GM21717 (cell line): Measurements from ENCODE around the gene CKAP2L.

ENCODE experiments used
- ATAC-seq: cut with Tn5 transposase; IDR thresholded peaks from one replicate; pipeline ENCODE4 v1.9.1; 2021; ENCODE audit warnings: mild to moderate bottlenecking, moderate library complexity; ENCODE audit not compliant: unreplicated experiment

The CKAP2L gene

GRCh38 chr2:112791693-112792230 lies 27.4 kb upstream of the CKAP2L start:
- no peak for ATAC-seq

DNA sequence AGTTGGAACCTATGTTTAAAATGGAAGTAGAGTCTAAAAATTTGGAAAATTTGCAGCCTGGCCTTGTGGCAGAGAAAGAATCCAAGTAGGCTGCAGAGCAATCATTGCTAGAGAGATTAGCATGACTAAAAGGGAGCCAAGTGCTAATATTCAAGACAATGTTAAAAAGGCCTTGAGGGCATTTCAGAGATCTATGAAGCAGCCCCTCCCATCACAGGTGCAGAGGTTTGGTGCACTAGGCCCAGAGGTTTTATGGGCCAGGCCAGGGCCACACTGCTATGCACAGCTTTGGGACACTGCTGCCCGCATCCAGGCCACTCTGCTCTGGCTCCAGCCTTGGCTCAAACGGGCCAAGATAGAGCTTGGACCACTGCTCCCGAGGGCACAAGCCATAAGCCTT lies 26.6 kb upstream of the CKAP2L start:
- no peak for ATAC-seq

DNA sequence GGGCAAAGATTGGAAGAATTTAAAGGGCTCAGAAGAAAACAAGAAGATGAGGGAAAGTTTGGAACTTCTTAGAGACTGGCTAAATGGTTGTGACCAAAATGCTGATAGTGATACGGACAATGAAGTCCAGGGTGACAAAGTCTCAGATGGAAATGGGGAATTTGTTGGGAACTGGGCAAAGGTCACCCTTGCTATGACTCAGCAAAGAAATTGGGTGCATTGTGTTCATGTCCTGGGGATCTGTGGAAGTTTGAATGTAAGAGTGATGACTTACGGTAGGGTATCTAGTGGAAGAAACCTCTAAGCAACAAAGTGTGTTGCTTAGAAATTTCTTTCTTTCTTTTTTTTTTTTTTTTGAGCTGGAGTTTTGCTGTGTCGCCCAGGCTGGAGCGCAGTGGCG lies 25.9 kb upstream of the CKAP2L start:
- ATAC-seq, result no peak

DNA sequence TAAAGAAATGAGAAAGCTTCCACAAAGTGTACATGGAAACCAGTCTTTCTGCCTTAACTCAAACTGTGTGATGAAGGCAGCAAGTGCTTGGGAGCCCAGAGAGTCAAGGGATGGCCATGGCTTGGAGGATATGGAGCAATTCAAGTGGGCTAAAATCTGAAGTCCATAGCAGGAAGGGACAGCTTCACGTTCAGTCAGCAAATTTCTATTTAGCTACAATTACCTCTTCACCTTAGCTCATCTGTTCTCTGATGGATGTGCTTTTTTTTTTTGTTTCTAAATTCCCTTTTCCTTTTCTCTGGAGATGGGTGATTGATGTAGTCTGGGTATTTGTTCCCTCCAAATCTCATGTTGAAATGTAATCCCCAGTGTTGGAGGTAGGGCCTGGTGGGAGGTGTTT lies 24.8 kb upstream of the CKAP2L start:
- no peak for ATAC-seq

DNA sequence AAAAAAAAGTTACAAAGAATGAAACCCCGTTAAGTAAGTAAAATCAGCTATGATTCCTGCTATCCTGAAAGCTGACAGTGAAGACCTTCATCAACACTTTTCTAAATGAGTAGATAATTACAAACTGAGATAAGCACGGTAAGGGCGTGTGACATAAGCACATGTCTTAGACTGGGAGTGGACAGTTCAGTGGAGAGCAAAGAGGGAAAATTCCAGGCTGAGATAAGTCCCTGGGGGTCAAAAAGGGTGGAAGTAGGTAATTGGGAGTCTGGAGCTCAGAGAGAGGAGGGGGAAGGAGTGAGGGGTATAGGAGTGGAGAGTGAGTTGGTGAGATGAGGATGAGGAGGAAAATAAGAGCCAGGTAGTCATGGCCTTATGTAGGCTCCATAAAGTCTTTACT lies 24.2 kb upstream of the CKAP2L start:
- ATAC-seq, result no peak

GRCh38 chr2:112787729-112788393 lies 23.5 kb upstream of the CKAP2L start:
- ATAC-seq, result no peak

DNA sequence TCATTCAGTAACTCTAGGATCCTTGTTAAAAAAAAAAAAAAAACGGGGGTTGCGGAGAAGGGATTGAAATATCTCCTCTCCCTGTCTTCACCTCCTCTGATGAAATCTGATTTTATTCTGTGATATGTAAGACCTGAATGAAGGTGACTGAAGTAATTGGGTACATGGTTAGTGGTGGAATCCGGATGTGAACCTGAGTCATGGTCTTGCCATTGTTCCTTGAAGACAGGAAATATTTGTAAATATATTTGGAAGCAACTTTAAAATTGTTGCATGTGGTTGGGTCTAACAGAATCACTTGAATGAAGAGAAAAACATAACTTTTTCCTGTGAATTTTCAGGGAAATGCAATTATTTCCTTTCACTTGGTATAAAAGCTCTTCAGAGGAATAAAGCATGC lies 22.9 kb upstream of the CKAP2L start:
- no peak for ATAC-seq

DNA sequence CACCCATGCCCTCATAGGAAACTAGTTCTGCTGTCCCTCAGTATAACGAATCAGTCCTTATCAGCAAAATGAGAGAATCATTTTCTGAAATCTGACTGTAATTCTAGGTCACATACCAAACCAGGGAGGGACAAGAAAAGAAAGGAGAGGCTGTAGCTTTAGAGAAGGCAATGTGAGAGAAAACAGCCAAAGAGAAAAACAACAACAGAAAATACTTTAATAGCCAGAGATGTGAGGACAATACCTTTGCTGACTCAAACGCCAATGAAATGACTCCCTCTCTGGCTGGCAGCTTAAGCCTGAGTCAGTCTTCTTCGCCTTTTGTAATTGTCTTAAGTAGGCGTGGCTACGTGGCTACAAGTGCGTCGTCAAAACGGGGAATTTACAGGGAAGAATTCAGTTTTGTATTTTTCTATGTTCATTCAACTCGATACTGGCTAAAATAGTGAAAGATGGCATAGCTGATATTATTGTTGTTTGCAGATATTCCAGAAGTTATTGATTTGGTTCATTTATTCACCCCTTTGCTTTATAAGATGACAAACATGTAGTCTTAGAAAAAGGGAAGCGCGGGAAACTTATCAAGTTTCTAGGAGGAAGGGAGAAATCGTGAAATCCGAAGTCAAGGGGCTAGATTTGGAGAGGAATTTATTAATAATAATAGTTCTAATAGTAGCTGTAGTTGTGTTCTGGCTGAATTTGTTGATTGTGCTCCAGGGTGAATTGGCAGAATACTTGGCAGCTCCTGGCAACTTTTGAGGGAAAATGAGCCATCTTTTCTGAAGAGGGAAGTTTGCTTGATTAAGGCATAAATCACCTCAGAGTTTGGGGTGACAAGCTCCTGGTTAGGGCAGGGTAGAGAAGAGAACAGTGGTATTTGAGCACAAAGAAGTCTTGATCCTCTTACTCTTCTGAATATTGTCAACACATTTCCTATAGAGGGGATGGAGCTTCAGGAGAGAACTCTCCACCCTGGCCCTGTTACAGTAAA lies 20.1 kb upstream of the CKAP2L start, which contains the start of gene IL1A:
Gene IL1A (minus strand): TSS at position 295 of the 991 bp plus-strand sequence. CDS start 723 bp downstream, outside the sequence.
- ATAC-seq, result no peak

DNA sequence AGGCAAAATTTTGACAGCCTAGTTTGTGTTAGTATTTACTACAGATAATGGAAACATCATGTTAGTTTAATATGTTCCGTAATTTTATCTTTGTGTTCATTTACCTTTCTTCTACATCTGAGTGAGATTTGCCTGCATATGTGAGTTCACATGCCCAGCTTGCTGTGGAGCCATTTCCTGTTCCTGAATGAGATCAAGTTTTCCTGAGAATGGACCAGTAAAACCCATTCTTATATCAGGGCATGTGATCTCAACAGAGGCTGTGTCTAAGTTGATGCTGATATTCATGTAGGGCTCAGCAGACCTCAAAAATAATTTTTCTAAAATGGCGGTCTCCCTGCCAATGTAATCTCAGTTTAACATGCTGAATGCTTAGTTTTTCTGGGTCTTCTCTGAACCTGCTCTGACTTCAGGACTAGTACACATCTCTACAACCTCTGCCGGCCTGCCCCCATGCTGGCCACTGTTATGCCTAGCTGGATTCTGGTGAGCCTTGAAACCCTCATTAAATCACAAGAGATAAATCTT lies 18.8 kb upstream of the CKAP2L start:
- ATAC-seq, result no peak

DNA sequence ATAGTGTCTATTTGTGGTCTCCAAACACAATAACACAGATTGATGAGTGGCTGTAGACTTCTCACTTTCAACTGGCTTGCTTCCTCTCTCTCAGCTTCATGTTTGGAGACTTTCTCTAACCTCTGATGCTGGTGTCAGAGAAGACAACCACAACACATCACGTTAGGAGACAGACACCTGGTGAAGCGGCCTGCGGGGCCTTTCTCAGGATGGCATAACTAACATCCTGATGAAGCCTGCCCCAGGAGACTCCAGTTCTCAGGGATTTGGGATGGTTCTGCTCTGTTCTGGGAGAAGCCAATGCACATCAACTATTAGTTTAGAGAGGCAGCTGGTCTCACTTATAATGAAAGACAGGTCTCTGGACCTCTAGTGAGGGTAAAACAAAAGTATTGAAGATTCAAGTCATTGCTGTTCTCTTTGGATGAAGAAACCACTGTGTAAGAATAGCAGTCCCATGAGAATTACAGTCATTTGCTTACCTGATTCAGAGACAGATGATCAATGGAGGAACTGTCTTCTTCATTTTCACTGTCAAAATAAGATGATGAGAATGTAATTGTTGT lies 17.9 kb upstream of the CKAP2L start:
- peak; percentile 81 for ATAC-seq

GRCh38 chr2:112779598-112779997 lies 15.2 kb upstream of the CKAP2L start:
- ATAC-seq, result no peak

DNA sequence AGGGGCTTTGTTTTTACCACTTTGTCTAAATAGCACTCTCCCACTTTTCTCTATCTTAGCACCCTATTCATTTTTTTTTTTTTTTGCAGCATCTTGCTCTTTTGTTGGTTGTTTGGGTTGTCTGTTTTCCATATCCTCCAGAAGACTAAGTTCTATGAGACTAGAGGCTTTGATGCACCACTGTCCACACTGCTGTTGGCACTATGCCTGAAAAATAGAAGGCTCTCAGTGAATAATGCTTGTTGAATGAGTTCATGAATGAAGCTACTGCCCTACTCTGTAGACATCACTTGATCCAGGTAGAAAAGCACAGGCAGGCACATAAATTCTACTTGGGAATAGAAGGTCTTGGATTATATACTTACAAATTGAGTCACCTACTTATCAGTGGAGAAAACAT lies 12.6 kb upstream of the CKAP2L start:
- ATAC-seq, result no peak

DNA sequence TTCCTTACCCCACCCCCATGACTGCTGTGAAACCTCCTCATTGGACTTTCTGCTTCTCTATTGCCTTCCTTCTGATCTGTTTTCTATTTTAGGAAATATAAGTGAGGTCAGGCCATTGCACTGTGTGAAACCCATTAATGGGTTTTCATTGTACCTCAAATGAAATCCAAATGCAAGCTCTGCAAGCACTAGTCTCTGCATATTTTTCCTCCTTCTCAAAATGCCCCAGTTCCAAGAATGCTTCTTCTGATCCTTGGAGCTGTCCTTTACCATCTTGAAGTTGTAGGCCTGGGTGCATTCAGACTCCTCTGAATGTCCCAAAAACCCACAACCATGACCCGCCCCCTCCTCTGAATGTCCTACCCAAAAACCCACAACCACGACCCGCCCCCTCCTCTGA lies 11.7 kb upstream of the CKAP2L start:
- ATAC-seq, result no peak

- ATAC-seq, result no peak
Measured at GRCh38 chr2:112774536-112775285, 10.3 kb upstream of the CKAP2L start.

- ATAC-seq, result no peak
Measured at GRCh38 chr2:112773556-112773955, 9.1 kb upstream of the CKAP2L start.

DNA sequence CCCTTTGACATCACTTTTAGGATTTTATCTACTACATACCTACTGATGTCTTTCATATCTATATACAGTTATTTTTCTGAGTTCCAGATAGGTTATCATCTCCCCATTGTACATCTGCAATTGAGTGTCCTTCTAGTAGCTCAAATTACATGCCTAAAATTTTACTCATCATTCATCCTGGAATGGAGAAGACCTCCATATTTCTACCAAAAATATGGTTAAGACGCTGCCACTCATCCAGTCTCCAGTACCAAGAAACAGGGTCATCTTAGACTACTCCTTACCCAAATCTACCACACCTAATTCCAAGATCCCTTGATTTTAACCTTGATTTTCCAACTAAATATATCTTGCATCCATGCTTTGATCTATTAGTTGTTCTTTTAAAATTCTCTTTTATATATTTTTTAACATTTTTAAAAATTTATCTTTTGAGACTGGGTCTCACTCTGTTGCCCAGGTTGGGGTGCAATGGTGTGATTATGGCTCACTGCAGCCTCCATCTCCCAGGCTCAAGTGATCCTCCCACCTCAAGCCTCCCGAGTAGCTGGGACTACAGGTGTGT lies 8.6 kb upstream of the CKAP2L start:
- ATAC-seq, result no peak

GRCh38 chr2:112772322-112772721 lies 7.9 kb upstream of the CKAP2L start:
- ATAC-seq, result no peak

- ATAC-seq, result no peak
Measured at GRCh38 chr2:112768432-112768831, 4.0 kb upstream of the CKAP2L start.

DNA sequence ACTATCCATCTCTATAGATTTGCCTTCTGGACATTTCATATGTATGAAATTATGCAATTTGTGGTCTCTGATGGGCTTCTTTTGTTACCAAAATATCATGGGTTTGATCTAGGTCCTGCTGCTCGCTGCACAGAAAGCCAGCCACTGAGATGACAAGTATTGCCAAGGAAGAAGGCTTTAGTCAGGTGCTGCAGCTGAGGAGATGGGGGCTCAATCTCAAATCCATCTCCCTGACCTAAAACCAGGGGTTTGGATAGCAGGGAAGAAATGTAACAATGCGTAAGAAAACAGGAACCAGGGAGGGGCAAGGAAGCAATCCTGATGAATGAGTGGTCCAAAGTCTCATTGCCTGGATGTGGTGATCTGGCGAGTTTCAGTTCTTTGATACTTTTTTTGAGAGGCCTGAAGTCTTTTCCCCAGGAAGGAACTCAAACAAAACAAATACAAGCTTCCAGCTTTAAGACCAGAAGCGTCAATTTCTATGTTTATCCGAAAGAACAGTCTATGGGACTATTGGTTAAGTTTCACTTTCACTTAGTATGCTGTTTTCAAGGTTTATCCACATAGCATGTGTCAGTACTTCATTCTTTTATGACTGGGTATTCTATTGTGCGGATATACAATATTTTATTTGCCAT lies 3.4 kb upstream of the CKAP2L start:
- no peak for ATAC-seq

- no peak for ATAC-seq
Measured at GRCh38 chr2:112765251-112765650, 842 bp upstream of the CKAP2L start.
